ENCODE results near the gene NUS1.
"Not testable (repeated sequence)": the region's sequence is repeated elsewhere in the genome, so short reads cannot be mapped to it uniquely, and the experiment has no call there.

NUS1 gene

DNA sequence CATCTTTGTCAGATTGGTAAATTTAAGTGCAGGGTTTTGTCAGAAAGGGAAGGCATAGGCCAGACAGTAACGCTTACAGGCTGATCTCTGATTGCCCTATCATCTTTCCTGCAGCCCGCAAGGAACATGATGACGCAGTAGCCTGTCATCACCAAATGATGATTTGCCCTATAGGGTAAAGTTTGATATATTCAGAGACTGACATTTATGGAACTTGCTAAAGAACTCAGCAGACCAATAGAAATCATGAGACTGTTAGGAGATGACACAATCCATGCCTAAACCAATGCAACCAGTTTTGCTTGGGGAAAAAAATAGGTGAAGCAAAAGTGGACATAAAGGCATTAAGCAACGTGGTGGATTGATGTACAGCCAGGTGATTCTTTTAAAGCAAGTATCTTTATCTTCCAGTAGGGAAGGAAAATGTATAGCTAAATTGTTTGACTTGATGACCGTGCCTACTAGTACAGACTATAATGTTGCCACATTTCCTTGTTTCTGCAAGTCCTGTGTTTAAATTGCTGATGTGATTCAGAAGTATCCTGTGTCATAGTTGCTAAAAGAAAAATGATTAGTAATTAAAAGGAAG is 2.4 kb downstream of the NUS1 start:
- peak overlapping the region; percentile 88 to 91 for H3K4me3 Mint-ChIP-seq
- peak in 2 of 3 experiments; percentile 11 to 12 for DNase-seq
- H3K9me3 Mint-ChIP-seq: no peaks in the 10 kb centered on the region
- H3K36me3 Mint-ChIP-seq (ENCODE audit: insufficient read depth): peaks cover 18% of the 10 kb centered on the region
- peak; percentile 13 for ATAC-seq (replicated peaks)
- H3K27me3 Mint-ChIP-seq: no peaks in the 10 kb centered on the region
- H3K27ac Mint-ChIP-seq: peak overlapping the region; percentile 93 to 94
- peaks cover 52 to 70% of the 10 kb centered on the region in 2 donors for H3K4me1 Mint-ChIP-seq (ENCODE audit: low read depth in 2 of 2)

- Mint-ChIP-seq H3K4me1 (ENCODE audit: low read depth in 2 of 2) (peaks cover 49 to 70% of the 10 kb centered on the region in 2 donors), H3K4me3 (peak overlapping the region; percentile 1 to 2)
- no peak for DNase-seq
These were observed 6.0 kb downstream of the NUS1 start for GRCh38 chr6:117681162-117681741.

DNA sequence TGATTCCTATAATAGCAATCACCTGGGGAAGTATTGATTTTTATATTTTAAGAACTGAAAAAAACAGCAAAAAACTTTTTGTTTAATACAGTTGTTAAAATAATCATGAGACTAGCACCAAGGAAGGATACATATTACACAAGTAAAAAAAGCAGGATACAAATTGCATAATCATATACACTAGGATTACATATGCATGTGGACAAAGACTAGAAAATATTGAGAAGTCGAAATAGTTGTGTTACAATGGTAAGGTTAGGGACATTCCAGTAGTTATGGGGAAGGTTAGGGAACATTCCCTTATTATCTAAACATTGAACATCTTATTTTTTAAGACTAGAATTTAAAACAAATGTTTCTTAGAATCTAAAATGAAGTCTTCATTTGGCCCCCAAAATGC is 9.5 kb downstream of the NUS1 start:
- no peak for DNase-seq
- Mint-ChIP-seq H3K9me3 (no peaks in the 10 kb centered on the region), H3K27me3 (no peaks in the 10 kb centered on the region), H3K4me1 (ENCODE audit: low read depth in 2 of 2) (peaks cover 41 to 65% of the 10 kb centered on the region in 2 donors), H3K4me3 (no peak overlapping the region), H3K27ac (no peak overlapping the region), H3K36me3 (ENCODE audit: insufficient read depth) (no peaks in the 10 kb centered on the region)
- ATAC-seq (replicated peaks): no peak

More at GRCh38 chr6:117681162-117681741, 6.0 kb downstream of the NUS1 start:
- Mint-ChIP-seq H3K36me3 (ENCODE audit: insufficient read depth) (peaks cover 10% of the 10 kb centered on the region), H3K27ac (peak overlapping the region in 1 of 2 donors; percentile 36), H3K9me3 (no peaks in the 10 kb centered on the region), H3K27me3 (no peaks in the 10 kb centered on the region)
- no peak for ATAC-seq (replicated peaks)

GRCh38 chr6:117685359-117685758 is 10.1 kb downstream of the NUS1 start:
- Mint-ChIP-seq H3K27me3 (no peaks in the 10 kb centered on the region), H3K27ac (no peak overlapping the region), H3K4me3 (no peak overlapping the region), H3K4me1 (ENCODE audit: low read depth in 2 of 2) (peaks cover 40 to 61% of the 10 kb centered on the region in 2 donors), H3K9me3 (no peaks in the 10 kb centered on the region), H3K36me3 (ENCODE audit: insufficient read depth) (peaks cover 2% of the 10 kb centered on the region)
- DNase-seq: no peak
- ATAC-seq (replicated peaks): no peak

DNA sequence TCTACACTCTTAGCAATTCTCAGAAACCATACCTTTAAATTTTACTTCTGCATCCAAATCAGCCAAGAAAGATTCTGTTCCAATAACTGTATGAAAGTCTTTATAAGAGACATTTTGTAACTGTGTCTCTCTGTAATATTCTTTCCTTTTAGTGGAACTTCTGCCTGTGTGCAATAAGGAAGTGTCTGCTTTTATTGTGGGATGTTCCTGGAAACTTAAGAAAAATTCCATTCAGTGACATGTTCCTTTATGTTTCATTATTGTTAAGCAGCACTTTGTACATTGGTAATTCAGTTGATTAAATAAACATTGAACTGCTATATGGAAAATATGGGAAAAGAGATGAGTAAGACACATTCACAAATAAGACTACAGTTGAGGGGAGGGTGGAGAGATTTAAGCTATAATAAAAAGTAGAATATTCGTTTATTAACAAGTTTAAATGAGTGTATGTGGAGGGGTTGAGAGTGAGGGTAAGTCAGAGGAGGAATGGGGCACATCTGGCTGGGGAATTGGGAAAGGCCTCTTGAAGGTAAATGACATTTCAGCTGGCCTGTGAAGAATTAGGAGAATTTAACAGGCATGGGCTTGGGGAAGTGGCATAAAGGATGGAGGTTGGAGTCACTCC is 11.9 kb downstream of the NUS1 start:
- peaks cover 28 to 53% of the 10 kb centered on the region in 2 donors for H3K4me1 Mint-ChIP-seq (ENCODE audit: low read depth in 2 of 2)
- H3K36me3 Mint-ChIP-seq (ENCODE audit: insufficient read depth): peaks cover 5% of the 10 kb centered on the region
- peak overlapping the region in 1 of 2 donors; percentile 30 for H3K27ac Mint-ChIP-seq
- no peak for ATAC-seq (replicated peaks)
- H3K9me3 Mint-ChIP-seq: no peaks in the 10 kb centered on the region
- DNase-seq: no peak
- H3K27me3 Mint-ChIP-seq: no peaks in the 10 kb centered on the region
- peak overlapping the region in 1 of 2 donors; percentile 1 for H3K4me3 Mint-ChIP-seq

GRCh38 chr6:117689584-117689983 is 14.3 kb downstream of the NUS1 start:
- not testable (repeated sequence) for H3K4me3 Mint-ChIP-seq; DNase-seq; H3K9me3 Mint-ChIP-seq; ATAC-seq (replicated peaks); H3K27me3 Mint-ChIP-seq
- Mint-ChIP-seq H3K27ac (peak overlapping the region in 1 of 2 donors; percentile 4), H3K36me3 (ENCODE audit: insufficient read depth) (peaks cover 22% of the 10 kb centered on the region), H3K4me1 (ENCODE audit: low read depth in 2 of 2) (peaks cover 19 to 41% of the 10 kb centered on the region in 2 donors)

DNA sequence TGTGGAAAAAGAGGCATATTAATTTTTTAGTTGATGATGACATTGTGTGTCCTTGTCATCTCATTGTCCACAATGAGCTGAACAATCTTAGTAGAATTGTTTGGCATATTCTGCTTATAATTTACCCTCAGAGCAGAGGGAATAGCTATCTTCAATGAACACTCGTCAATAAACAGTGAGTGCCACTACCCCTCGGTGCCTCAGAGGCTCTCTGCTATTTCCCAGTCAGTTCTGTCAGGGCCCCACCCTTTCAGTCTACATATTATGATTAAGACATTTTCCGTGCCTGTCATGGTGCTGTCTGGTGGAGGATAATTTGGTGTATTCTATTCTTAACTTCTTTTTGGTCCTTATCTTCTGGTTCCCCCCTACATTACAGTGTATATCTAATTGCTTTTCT is 31.2 kb downstream of the NUS1 start:
- ATAC-seq (replicated peaks) (no peak), DNase-seq (no peak)
- Mint-ChIP-seq H3K27me3 (no peaks in the 10 kb centered on the region), H3K9me3 (no peaks in the 10 kb centered on the region), H3K4me3 (no peak overlapping the region), H3K27ac (no peak overlapping the region), H3K4me1 (ENCODE audit: low read depth in 2 of 2) (peaks cover 0 to 11% of the 10 kb centered on the region in 2 donors), H3K36me3 (ENCODE audit: insufficient read depth) (peaks cover 16% of the 10 kb centered on the region)

GRCh38 chr6:117706936-117707509 is 31.8 kb downstream of the NUS1 start:
- DNase-seq; H3K27ac Mint-ChIP-seq; H3K27me3 Mint-ChIP-seq; H3K4me3 Mint-ChIP-seq; H3K4me1 Mint-ChIP-seq (ENCODE audit: low read depth in 2 of 2); ATAC-seq (replicated peaks); H3K9me3 Mint-ChIP-seq: not testable (repeated sequence)
- H3K36me3 Mint-ChIP-seq (ENCODE audit: insufficient read depth): peaks cover 16% of the 10 kb centered on the region

- DNase-seq (no peak), ATAC-seq (replicated peaks) (no peak)
- H3K4me3 Mint-ChIP-seq: no peak overlapping the region
- no peaks in the 10 kb centered on the region for H3K27me3 Mint-ChIP-seq
- H3K27ac Mint-ChIP-seq: no peak overlapping the region
- H3K36me3 Mint-ChIP-seq (ENCODE audit: insufficient read depth): peaks cover 10% of the 10 kb centered on the region
- no peaks in the 10 kb centered on the region for H3K9me3 Mint-ChIP-seq
- H3K4me1 Mint-ChIP-seq (ENCODE audit: low read depth in 2 of 2): peaks cover 0 to 4% of the 10 kb centered on the region in 2 donors
These were observed 36.1 kb downstream of the NUS1 start for GRCh38 chr6:117711369-117711768.

- Mint-ChIP-seq H3K27me3 (peaks cover 0 to 8% of the 10 kb centered on the region in 2 donors), H3K27ac (no peak overlapping the region), H3K36me3 (ENCODE audit: insufficient read depth) (no peaks in the 10 kb centered on the region), H3K4me3 (no peak overlapping the region), H3K4me1 (ENCODE audit: low read depth in 2 of 2) (no peaks in the 10 kb centered on the region), H3K9me3 (peaks cover 2 to 14% of the 10 kb centered on the region in 2 donors)
- DNase-seq: no peak
- ATAC-seq (replicated peaks): no peak
These were observed 43.6 kb downstream of the NUS1 start for GRCh38 chr6:117718895-117719294.

DNA sequence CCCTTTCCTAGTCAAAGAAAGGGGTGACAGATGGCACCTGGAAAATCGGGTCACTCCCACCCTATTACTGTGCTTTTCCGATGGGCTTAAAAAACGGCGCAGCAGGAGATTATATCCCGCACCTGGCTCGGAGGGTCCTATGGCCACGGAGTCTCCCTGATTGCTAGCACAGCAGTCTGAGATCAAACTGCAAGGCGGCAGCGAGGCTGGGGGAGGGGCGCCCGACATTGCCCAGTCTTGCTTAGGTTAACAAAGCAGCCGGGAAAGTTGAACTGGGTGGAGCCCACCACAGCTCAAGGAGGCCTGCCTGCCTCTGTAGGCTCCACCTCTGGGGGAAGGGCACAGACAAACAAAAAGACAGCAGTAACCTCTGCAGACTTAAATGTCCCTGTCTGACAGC is 46.3 kb downstream of the NUS1 start:
- H3K4me1 Mint-ChIP-seq (ENCODE audit: low read depth in 2 of 2): not testable (repeated sequence)

DNA sequence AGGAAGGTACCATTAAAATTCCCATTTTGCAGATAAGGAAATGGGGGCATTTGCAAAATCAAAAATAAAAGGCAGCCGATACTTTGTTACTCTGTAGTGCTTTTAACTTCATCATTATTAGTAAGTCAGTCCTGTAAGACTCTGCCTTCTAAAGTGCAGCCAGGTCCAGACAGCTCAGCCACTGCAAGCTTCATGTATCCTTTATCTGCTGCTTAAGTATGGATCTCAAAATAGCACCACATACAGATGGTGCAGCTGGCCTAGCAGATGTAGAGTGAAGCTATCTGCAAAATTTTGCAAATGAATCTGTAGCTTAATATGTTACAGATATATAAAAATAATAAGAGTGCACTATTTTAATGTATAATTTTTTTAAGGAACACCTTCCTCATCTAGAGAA is 53.4 kb downstream of the NUS1 start:
- Mint-ChIP-seq H3K4me1 (ENCODE audit: low read depth in 2 of 2) (no peaks in the 10 kb centered on the region), H3K27me3 (peaks cover 5 to 11% of the 10 kb centered on the region in 2 donors), H3K9me3 (peaks cover 0 to 5% of the 10 kb centered on the region in 2 donors), H3K4me3 (no peak overlapping the region), H3K36me3 (ENCODE audit: insufficient read depth) (no peaks in the 10 kb centered on the region), H3K27ac (no peak overlapping the region)
- no peak for ATAC-seq (replicated peaks)
- DNase-seq: no peak

More for the DNA sequence above, 46.3 kb downstream of the NUS1 start:
- not testable (repeated sequence) for DNase-seq; H3K27ac Mint-ChIP-seq; H3K36me3 Mint-ChIP-seq (ENCODE audit: insufficient read depth); H3K4me3 Mint-ChIP-seq; ATAC-seq (replicated peaks); H3K27me3 Mint-ChIP-seq
- peaks cover 2 to 14% of the 10 kb centered on the region in 2 donors for H3K9me3 Mint-ChIP-seq

GRCh38 chr6:117729613-117730012 is 54.3 kb downstream of the NUS1 start:
- Mint-ChIP-seq H3K4me3 (no peak overlapping the region), H3K9me3 (peaks cover 0 to 4% of the 10 kb centered on the region in 2 donors), H3K27ac (no peak overlapping the region), H3K36me3 (ENCODE audit: insufficient read depth) (no peaks in the 10 kb centered on the region), H3K4me1 (ENCODE audit: low read depth in 2 of 2) (no peaks in the 10 kb centered on the region), H3K27me3 (peaks cover 13 to 20% of the 10 kb centered on the region in 2 donors)
- DNase-seq: no peak
- no peak for ATAC-seq (replicated peaks)

All from effector memory CD8-positive, alpha-beta T cell (primary cell).